Measurements from ENCODE around the gene CD68. TPM values are rescaled to one million over a fixed set of nuclear protein-coding genes. Genes with fewer than 3 reads are reported as not detected.

Gene CD68
- total RNA-seq, 2 donors from 2014 or later, result 70.8 to 133 TPM

DNA sequence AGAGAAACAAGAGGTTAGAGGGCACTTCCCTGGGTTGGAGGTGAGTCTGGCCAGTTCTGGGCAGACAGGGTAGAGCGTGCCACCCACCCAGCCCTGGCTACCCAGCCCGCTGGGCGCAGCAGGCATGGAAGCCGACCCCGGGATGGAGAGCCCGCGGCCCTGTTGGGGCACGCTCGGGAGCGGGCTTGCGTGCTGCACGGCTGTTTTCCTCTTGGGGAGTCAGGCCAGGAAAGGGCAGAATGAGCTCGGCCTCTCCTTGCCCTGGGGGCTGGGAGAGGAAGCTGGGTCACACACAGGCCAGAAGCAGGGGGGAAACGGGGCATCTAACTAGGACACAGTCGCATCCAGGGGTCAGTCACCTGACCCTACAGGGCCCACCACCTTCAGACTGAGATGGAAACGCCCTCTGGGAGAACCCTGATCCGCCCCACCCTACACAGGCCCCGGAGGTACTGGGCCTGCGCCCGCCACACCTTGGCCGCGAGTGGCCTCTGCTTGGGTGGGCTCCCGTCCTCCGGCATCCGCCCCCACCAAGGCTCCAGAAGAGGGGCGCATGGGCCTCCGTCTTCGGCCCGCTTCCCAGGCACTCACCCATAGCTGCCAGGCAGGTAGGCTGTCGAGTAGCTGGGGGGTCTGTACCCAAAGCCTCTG is 9.2 kb downstream of the CD68 start:
- H3K36me3 ChIP-seq, result peaks cover 23% of the 10 kb centered on the region
- TF ChIP-seq, protein P1, sequence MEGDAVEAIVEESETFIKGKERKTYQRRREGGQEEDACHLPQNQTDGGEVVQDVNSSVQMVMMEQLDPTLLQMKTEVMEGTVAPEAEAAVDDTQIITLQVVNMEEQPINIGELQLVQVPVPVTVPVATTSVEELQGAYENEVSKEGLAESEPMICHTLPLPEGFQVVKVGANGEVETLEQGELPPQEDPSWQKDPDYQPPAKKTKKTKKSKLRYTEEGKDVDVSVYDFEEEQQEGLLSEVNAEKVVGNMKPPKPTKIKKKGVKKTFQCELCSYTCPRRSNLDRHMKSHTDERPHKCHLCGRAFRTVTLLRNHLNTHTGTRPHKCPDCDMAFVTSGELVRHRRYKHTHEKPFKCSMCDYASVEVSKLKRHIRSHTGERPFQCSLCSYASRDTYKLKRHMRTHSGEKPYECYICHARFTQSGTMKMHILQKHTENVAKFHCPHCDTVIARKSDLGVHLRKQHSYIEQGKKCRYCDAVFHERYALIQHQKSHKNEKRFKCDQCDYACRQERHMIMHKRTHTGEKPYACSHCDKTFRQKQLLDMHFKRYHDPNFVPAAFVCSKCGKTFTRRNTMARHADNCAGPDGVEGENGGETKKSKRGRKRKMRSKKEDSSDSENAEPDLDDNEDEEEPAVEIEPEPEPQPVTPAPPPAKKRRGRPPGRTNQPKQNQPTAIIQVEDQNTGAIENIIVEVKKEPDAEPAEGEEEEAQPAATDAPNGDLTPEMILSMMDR (IDR thresholded peaks at IDR 0.05), result no peak
- peak overlapping the region; percentile 44 to 50 for H3K27ac ChIP-seq
- ATAC-seq (ENCODE audit: insufficient number of reproducible peaks, low FRiP score, low read depth) (no peak), DNase-seq (ENCODE audit: low spot score) (no peak)
- H3K27me3 ChIP-seq (replicated peaks; ENCODE audit: insufficient read depth), result no peaks in the 10 kb centered on the region
- no peaks in the 10 kb centered on the region for H3K9me3 ChIP-seq
- peaks cover 8 to 29% of the 10 kb centered on the region in 2 donors for H3K4me1 ChIP-seq (ENCODE audit: control insufficient read depth in 1 of 2, low read depth in 2 of 2)
- peak overlapping the region; percentile 75 for H3K4me3 ChIP-seq

GRCh38 chr17:7589204-7589868 is 9.9 kb downstream of the CD68 start:
- no peaks in the 10 kb centered on the region for H3K27me3 ChIP-seq (replicated peaks; ENCODE audit: insufficient read depth)
- peaks cover 30% of the 10 kb centered on the region for H3K36me3 ChIP-seq
- H3K4me1 ChIP-seq (ENCODE audit: control insufficient read depth in 1 of 2, low read depth in 2 of 2), result peaks cover 6 to 26% of the 10 kb centered on the region in 2 donors

DNA sequence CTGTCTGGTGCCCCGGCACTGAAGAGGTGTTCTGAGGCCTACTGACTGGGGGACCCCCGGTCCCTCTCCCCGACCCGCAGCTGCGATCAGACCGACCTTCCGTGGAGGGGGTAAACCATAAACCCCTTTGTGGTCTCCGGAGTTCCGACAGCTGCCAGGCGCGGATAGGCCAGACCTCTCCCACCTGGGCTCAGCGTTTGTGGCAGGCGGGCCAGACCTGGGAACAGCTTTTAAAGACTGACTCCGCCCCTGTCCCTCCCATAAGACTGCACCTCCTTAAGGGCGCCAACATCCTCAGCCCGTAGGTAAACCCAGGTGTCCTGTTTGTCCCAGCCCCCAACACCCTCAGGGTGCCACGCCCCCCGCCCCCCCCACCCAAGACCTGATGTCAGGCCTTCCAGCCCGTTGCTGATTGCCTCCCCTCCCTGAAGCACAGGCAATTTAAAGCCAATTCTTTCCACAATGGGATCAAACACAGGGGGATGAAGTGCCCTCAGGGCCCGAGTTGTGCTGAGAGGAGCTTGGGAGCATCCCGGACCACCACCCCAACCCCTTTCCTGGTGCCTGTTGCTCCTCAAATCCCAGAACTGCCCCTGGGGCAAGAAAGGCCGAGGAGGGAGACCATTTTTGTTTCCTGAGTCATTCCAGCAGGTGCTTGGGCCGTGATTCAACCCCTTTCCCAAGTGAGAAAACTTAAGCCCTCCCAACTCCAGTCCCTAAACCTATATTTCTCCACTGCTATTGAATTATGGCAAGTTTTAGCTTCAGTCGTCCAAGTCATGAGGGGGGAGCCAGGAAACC is 10.7 kb downstream of the CD68 start, which contains the start of gene SOX15:
SOX15 (minus strand) TSS at position 204 of the 801 bp plus-strand sequence. CDS start 418 bp downstream, outside the sequence.
- H3K36me3 ChIP-seq, result peaks cover 34% of the 10 kb centered on the region
- H3K4me3 ChIP-seq, result peak within 1 kb of the TSS; percentile 75

More at GRCh38 chr17:7589204-7589868, 9.9 kb downstream of the CD68 start:
- peak overlapping the region; percentile 75 for H3K4me3 ChIP-seq
- ATAC-seq (ENCODE audit: insufficient number of reproducible peaks, low FRiP score, low read depth), result peak; percentile 54
- DNase-seq (ENCODE audit: low spot score), result no peak
- peak overlapping the region; percentile 44 to 50 for H3K27ac ChIP-seq
- H3K9me3 ChIP-seq, result no peaks in the 10 kb centered on the region
- TF ChIP-seq, protein P1 (IDR thresholded peaks at IDR 0.05), result peak; percentile 90

GRCh38 chr17:7590743-7591142 is 11.3 kb downstream of the CD68 start:
- no peak for ATAC-seq (ENCODE audit: insufficient number of reproducible peaks, low FRiP score, low read depth)
- no peak overlapping the region for H3K27ac ChIP-seq
- no peak for DNase-seq (ENCODE audit: low spot score)
- no peaks in the 10 kb centered on the region for H3K27me3 ChIP-seq (replicated peaks; ENCODE audit: insufficient read depth)
- no peak overlapping the region for H3K4me3 ChIP-seq
- TF ChIP-seq, protein P1 (IDR thresholded peaks at IDR 0.05), result no peak
- peaks cover 40% of the 10 kb centered on the region for H3K36me3 ChIP-seq
- peaks cover 0 to 22% of the 10 kb centered on the region in 2 donors for H3K4me1 ChIP-seq (ENCODE audit: control insufficient read depth in 1 of 2, low read depth in 2 of 2)
- no peaks in the 10 kb centered on the region for H3K9me3 ChIP-seq

More for the DNA sequence above, 10.7 kb downstream of the CD68 start, which contains the start of gene SOX15:
- TF ChIP-seq, protein P1 (IDR thresholded peaks at IDR 0.05), result no peak
- H3K4me1 ChIP-seq (ENCODE audit: control insufficient read depth in 1 of 2, low read depth in 2 of 2), result peaks cover 0 to 22% of the 10 kb centered on the region in 2 donors
- peak within 1 kb of the TSS; percentile 44 to 50 for H3K27ac ChIP-seq
- DNase-seq (ENCODE audit: low spot score), result no peak
- no peaks in the 10 kb centered on the region for H3K9me3 ChIP-seq
- no peaks in the 10 kb centered on the region for H3K27me3 ChIP-seq (replicated peaks; ENCODE audit: insufficient read depth)
- ATAC-seq (ENCODE audit: insufficient number of reproducible peaks, low FRiP score, low read depth), result no peak

Data from thoracic aorta (tissue), 2 donors.